H9 (cell line): ENCODE data around the gene CDC40. TPM values are rescaled to one million over a fixed set of nuclear protein-coding genes. Genes with fewer than 3 reads are reported as not detected.

Experiments
- DNase-seq: peaks from one replicate; pipeline ENCODE4 v3.0.0-alpha.2; 2017
- H2AFZ ChIP-seq: one replicate; pipeline ENCODE4 v1.6.1; 2013; ENCODE audit warnings: mild to moderate bottlenecking, low read length, control low read depth, moderate library complexity
- H2AK5ac ChIP-seq: 2 replicates; pipeline ENCODE4 v1.6.1; 2013; ENCODE audit warnings: low read length, control low read depth, mixed read lengths; ENCODE audit not compliant: insufficient read length
- H2BK120ac ChIP-seq: one replicate; pipeline ENCODE4 v1.6.1; 2013; ENCODE audit warnings: low read depth, mild to moderate bottlenecking, low read length, control low read depth, inconsistent platforms; ENCODE audit not compliant: poor library complexity, severe bottlenecking
- H2BK12ac ChIP-seq: 2 replicates; pipeline ENCODE4 v1.6.1; 2013; ENCODE audit warnings: low read length, control low read depth, mixed read lengths, low read depth; ENCODE audit not compliant: insufficient read length
- H2BK15ac ChIP-seq: 2 replicates; pipeline ENCODE4 v1.6.1; 2013; ENCODE audit warnings: low read depth, low read length, control low read depth
- H2BK20ac ChIP-seq: one replicate; pipeline ENCODE4 v1.6.1; 2013; ENCODE audit warnings: low read depth, mild to moderate bottlenecking, low read length, control low read depth, inconsistent platforms; ENCODE audit not compliant: poor library complexity, severe bottlenecking
- H2BK5ac ChIP-seq: 2 replicates; pipeline ENCODE4 v1.6.1; 2013; ENCODE audit warnings: low read length, control low read depth, mixed read lengths; ENCODE audit not compliant: insufficient read length
- H3K14ac ChIP-seq: 2 replicates; pipeline ENCODE4 v1.6.1; 2013; ENCODE audit warnings: low read length, control low read depth; ENCODE audit not compliant: insufficient read depth
- H3K18ac ChIP-seq: 2 replicates; pipeline ENCODE4 v1.6.1; 2013; ENCODE audit warnings: low read depth, mild to moderate bottlenecking, mixed read lengths, low read length, control low read depth; ENCODE audit not compliant: insufficient read length
- H3K23ac ChIP-seq: 2 replicates; pipeline ENCODE4 v1.6.1; 2013; ENCODE audit warnings: low read length, control low read depth, mixed read lengths, low read depth; ENCODE audit not compliant: insufficient read length
- H3K23me2 ChIP-seq: 2 replicates; pipeline ENCODE4 v1.6.1; 2013; ENCODE audit warnings: low read depth, mild to moderate bottlenecking, mixed read lengths, low read length, control low read depth; ENCODE audit not compliant: insufficient read length, poor library complexity, severe bottlenecking
- H3K27ac ChIP-seq: 2 replicates; pipeline ENCODE4 v1.5.1; 2013; ENCODE audit warnings: low read length, control low read depth, mixed read lengths, low read depth; ENCODE audit not compliant: insufficient read length
- H3K27me3 ChIP-seq: 2 replicates; pipeline ENCODE4 v1.6.1; 2013; ENCODE audit warnings: low read length, control low read depth, inconsistent platforms; ENCODE audit not compliant: insufficient read depth
- H3K4ac ChIP-seq: 2 replicates; pipeline ENCODE4 v1.6.1; 2013; ENCODE audit warnings: low read depth, mild to moderate bottlenecking, control low read depth, inconsistent platforms, low read length, moderate library complexity
- H3K4me1 ChIP-seq: 2 replicates; pipeline ENCODE4 v1.6.1; 2013; ENCODE audit warnings: low read length, control low read depth, inconsistent platforms; ENCODE audit not compliant: insufficient read depth
- H3K4me2 ChIP-seq: 2 replicates; pipeline ENCODE4 v1.6.1; 2013; ENCODE audit warnings: low read length, control low read depth, mixed read lengths; ENCODE audit not compliant: insufficient read length, insufficient read depth
- H3K56ac ChIP-seq: 2 replicates; pipeline ENCODE4 v1.6.1; 2013; ENCODE audit warnings: low read depth, mild to moderate bottlenecking, mixed read lengths, low read length, control low read depth; ENCODE audit not compliant: insufficient read length
- H3K79me1 ChIP-seq: 2 replicates; pipeline ENCODE4 v1.6.1; 2013; ENCODE audit warnings: low read depth, mild to moderate bottlenecking, moderate library complexity, low read length, control low read depth, inconsistent platforms; ENCODE audit not compliant: insufficient read depth, poor library complexity, severe bottlenecking
- H3K79me2 ChIP-seq: 2 replicates; pipeline ENCODE4 v1.6.1; 2013; ENCODE audit warnings: low read length, control low read depth, inconsistent platforms; ENCODE audit not compliant: insufficient read depth
- H3K9ac ChIP-seq: 2 replicates; pipeline ENCODE4 v1.6.1; 2013; ENCODE audit warnings: low read length, control low read depth, mixed read lengths; ENCODE audit not compliant: insufficient read length; ENCODE audit errors: extremely low read depth
- H3K9me3 ChIP-seq: one replicate; pipeline ENCODE4 v1.6.1; 2013; ENCODE audit warnings: low read depth, low read length, inconsistent platforms; ENCODE audit not compliant: control insufficient read depth
- H3T11ph ChIP-seq: one replicate; pipeline ENCODE4 v1.6.1; 2013; ENCODE audit warnings: mild to moderate bottlenecking, low read length, control low read depth, inconsistent platforms
- H4K20me1 ChIP-seq: one replicate; pipeline ENCODE4 v1.6.1; 2013; ENCODE audit not compliant: control insufficient read depth, insufficient read length, insufficient read depth
- H4K5ac ChIP-seq: 2 replicates; pipeline ENCODE4 v1.6.1; 2013; ENCODE audit warnings: low read depth, mild to moderate bottlenecking, mixed read lengths, low read length, control low read depth; ENCODE audit not compliant: insufficient read length
- H4K8ac ChIP-seq: replicated peaks from 2 replicates; pipeline ENCODE4 v1.6.1; 2013; ENCODE audit warnings: low read length, control low read depth, mixed read lengths, low read depth; ENCODE audit not compliant: insufficient read length
- H4K91ac ChIP-seq: 2 replicates; pipeline ENCODE4 v1.6.1; 2013; ENCODE audit warnings: low read depth, mild to moderate bottlenecking, moderate library complexity, mixed read lengths, low read length, control low read depth; ENCODE audit not compliant: insufficient read length
- H3K27ac Mint-ChIP-seq, 3 experiments: 2 replicates in 2 of 3; 3 replicates in 1 of 3; pipeline ENCODE4 v1.8.0; 2020 to 2021; ENCODE audit warnings: mixed read lengths in 3 of 3, mild to moderate bottlenecking in 1 of 3, moderate library complexity in 1 of 3
- H3K27me3 Mint-ChIP-seq: 2 replicates; pipeline ENCODE4 v1.8.0; 2021; ENCODE audit warnings: low read depth, mild to moderate bottlenecking, moderate library complexity, mixed read lengths
- H3K36me3 Mint-ChIP-seq, 3 experiments: 2 replicates in 2 of 3; 3 replicates in 1 of 3; pipeline ENCODE4 v1.8.0; 2020 to 2021; ENCODE audit warnings: low read depth in 3 of 3, mixed read lengths in 3 of 3; ENCODE audit not compliant: insufficient read depth in 1 of 3
- H3K4me1 Mint-ChIP-seq, 2 experiments: 2 replicates each; pipeline ENCODE4 v1.8.0; 2020; ENCODE audit warnings: mixed read lengths in 2 of 2
- H3K4me3 Mint-ChIP-seq, 2 experiments: 2 replicates in 1 of 2; 3 replicates in 1 of 2; pipeline ENCODE4 v1.8.0; 2020 to 2021; ENCODE audit warnings: mild to moderate bottlenecking in 2 of 2, mixed read lengths in 2 of 2, moderate library complexity in 1 of 2
- H3K9me3 Mint-ChIP-seq, 2 experiments: 2 replicates in 1 of 2; 3 replicates in 1 of 2; pipeline ENCODE4 v1.8.0; 2020; ENCODE audit warnings: mild to moderate bottlenecking in 2 of 2, mixed read lengths in 2 of 2, moderate library complexity in 1 of 2
- total RNA-seq: library from RNA; stranded (reverse); gene quantifications from 2 replicates; pipeline ENCODE4 v1.2.1, GENCODE V29; 2021
- TF ChIP-seq, protein P1 (sequence below): fragments of 200-600 bp; sonication (generic); conservative IDR thresholded peaks from 3 replicates; pipeline ENCODE4 v1.8.0; 2021; ENCODE audit warnings: antibody characterized with exemption, mild to moderate bottlenecking

Gene CDC40
- total RNA-seq, 1 experiment from 2014 or later: 23.5 TPM

DNA sequence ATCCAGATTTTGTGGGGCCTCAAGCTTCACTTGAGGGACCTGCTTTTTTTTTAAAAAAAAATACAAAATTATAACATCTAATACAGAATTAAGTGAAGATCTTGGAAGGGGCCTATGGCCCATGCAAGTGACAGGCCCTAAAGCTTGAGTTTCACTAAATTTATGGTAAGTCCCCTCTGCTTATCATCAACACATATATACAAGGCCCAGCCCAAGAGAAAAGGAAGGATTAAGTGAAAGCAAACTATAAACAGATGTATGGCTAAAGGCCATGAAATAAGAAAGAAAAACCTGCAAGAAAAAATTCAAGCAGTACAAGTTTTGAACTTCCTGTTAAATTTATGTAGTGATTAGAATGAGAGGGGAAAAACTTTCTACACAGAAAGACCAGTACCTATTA, 86.8 kb downstream of the CDC40 start:
- Histone ChIP-seq H3K79me2 (no peaks in the 10 kb centered on the region), H3T11ph (no peak overlapping the region), H2AK5ac (no peak overlapping the region), H4K20me1 (no peaks in the 10 kb centered on the region), H3K4me2 (no peak overlapping the region), H2BK20ac (no peak overlapping the region), H4K5ac (no peak overlapping the region), H3K14ac (no peak overlapping the region), H3K4me1 (no peaks in the 10 kb centered on the region; the same call in 1 of the 2 replicates), H3K56ac (no peak overlapping the region), H3K4ac (no peak overlapping the region), H2BK5ac (no peak overlapping the region), H3K23me2 (no peaks in the 10 kb centered on the region), H2AFZ (no peak overlapping the region), H3K9me3 (no peaks in the 10 kb centered on the region), H4K8ac (no peak overlapping the region), H3K79me1 (no peaks in the 10 kb centered on the region), H2BK15ac (no peak overlapping the region), H2BK120ac (no peak overlapping the region), H3K18ac (no peak overlapping the region), H2BK12ac (no peak overlapping the region), H3K27me3 (no peaks in the 10 kb centered on the region), H3K9ac (no peak overlapping the region), H3K23ac (no peak overlapping the region), H3K27ac (no peak overlapping the region), H4K91ac (no peak overlapping the region)
- Mint-ChIP-seq H3K27me3 (no peaks in the 10 kb centered on the region), H3K4me1 (peaks cover 16 to 22% of the 10 kb centered on the region in 2 experiments), H3K9me3 (peaks cover 0 to 5% of the 10 kb centered on the region in 2 experiments; a peak in 2 of 5 replicates), H3K27ac (no peak overlapping the region), H3K4me3 (no peak overlapping the region), H3K36me3 (no peaks in the 10 kb centered on the region)
- DNase-seq: no peak
- TF ChIP-seq, protein P1, sequence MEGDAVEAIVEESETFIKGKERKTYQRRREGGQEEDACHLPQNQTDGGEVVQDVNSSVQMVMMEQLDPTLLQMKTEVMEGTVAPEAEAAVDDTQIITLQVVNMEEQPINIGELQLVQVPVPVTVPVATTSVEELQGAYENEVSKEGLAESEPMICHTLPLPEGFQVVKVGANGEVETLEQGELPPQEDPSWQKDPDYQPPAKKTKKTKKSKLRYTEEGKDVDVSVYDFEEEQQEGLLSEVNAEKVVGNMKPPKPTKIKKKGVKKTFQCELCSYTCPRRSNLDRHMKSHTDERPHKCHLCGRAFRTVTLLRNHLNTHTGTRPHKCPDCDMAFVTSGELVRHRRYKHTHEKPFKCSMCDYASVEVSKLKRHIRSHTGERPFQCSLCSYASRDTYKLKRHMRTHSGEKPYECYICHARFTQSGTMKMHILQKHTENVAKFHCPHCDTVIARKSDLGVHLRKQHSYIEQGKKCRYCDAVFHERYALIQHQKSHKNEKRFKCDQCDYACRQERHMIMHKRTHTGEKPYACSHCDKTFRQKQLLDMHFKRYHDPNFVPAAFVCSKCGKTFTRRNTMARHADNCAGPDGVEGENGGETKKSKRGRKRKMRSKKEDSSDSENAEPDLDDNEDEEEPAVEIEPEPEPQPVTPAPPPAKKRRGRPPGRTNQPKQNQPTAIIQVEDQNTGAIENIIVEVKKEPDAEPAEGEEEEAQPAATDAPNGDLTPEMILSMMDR: no peak
